ENCODE results near the gene HHLA2.
"Not testable (repeated sequence)": the region's sequence is repeated elsewhere in the genome, so short reads cannot be mapped to it uniquely, and the experiment has no call there.

The HHLA2 gene

GRCh38 chr3:108343491-108343890 is 47.1 kb downstream of the HHLA2 start:
- DNase-seq: no peak

GRCh38 chr3:108345492-108346205 is 49.3 kb downstream of the HHLA2 start:
- DNase-seq: no peak

- no peak for DNase-seq
Observed at GRCh38 chr3:108346301-108347227, 50.2 kb downstream of the HHLA2 start.

- no peak for DNase-seq
Observed at GRCh38 chr3:108352176-108352575, 55.8 kb downstream of the HHLA2 start.

- no peak for DNase-seq
Observed at GRCh38 chr3:108354562-108354961, 58.2 kb downstream of the HHLA2 start.

GRCh38 chr3:108357042-108357441 is 60.7 kb downstream of the HHLA2 start:
- no peak for DNase-seq

- no peak for DNase-seq
Observed at GRCh38 chr3:108359011-108359410, 62.7 kb downstream of the HHLA2 start.

- DNase-seq: no peak
Observed at GRCh38 chr3:108376026-108376425, 79.7 kb downstream of the HHLA2 start.

GRCh38 chr3:108377384-108377783 is 81.0 kb downstream of the HHLA2 start:
- DNase-seq: no peak

GRCh38 chr3:108378153-108378951 is 82.0 kb downstream of the HHLA2 start:
- DNase-seq: no peak

- DNase-seq: not testable (repeated sequence)
Observed at GRCh38 chr3:108378952-108379342, 82.6 kb downstream of the HHLA2 start.

GRCh38 chr3:108380128-108380795 is 83.9 kb downstream of the HHLA2 start:
- DNase-seq: no peak

GRCh38 chr3:108381529-108382140 is 85.3 kb downstream of the HHLA2 start:
- DNase-seq: no peak

GRCh38 chr3:108383306-108383705 is 87.0 kb downstream of the HHLA2 start:
- no peak for DNase-seq

- DNase-seq: no peak
Observed at GRCh38 chr3:108387063-108387462, 90.7 kb downstream of the HHLA2 start.

- DNase-seq: no peak
Observed at GRCh38 chr3:108388136-108389132, 92.1 kb downstream of the HHLA2 start.

GRCh38 chr3:108389372-108389771 is 93.0 kb downstream of the HHLA2 start:
- no peak for DNase-seq

- DNase-seq: no peak
Observed at GRCh38 chr3:108391917-108392593, 95.7 kb downstream of the HHLA2 start.

GRCh38 chr3:108393128-108393900 is 97.0 kb downstream of the HHLA2 start:
- no peak for DNase-seq
